Urothelium cell line (cell line): ENCODE measurements around the gene SHISA9.
"Not testable (repeated sequence)": the region's sequence is repeated elsewhere in the genome, so short reads cannot be mapped to it uniquely, and the experiment has no call there.

ENCODE experiments used
- DNase-seq: peaks from one replicate; pipeline ENCODE4 v3.0.0; 2011; ENCODE audit warnings: low spot score, mixed read lengths
- FAIRE-seq: peaks from 2 replicates; lab custom pipeline; 2011; peaks lifted over from hg19 to GRCh38; lab: Jason Lieb, UNC

Gene SHISA9

GRCh38 chr16:12901597-12902461, at the start of gene SHISA9:
TSS of gene SHISA9 (plus strand) at chr16:12901598.
- DNase-seq: no peak
- FAIRE-seq: peak; percentile 5

- FAIRE-seq (no peak), DNase-seq (no peak)
These were observed 47.4 kb upstream of the SHISA9 start for GRCh38 chr16:12853972-12854371.

- DNase-seq: not testable (repeated sequence)
These were observed 44.0 kb upstream of the SHISA9 start for GRCh38 chr16:12857435-12857834.

GRCh38 chr16:12862327-12862726, 39.1 kb upstream of the SHISA9 start:
- no peak for DNase-seq
- no peak for FAIRE-seq

More at GRCh38 chr16:12857435-12857834, 44.0 kb upstream of the SHISA9 start:
- FAIRE-seq: peak; percentile 68

GRCh38 chr16:12862941-12863340, 38.5 kb upstream of the SHISA9 start:
- no peak for DNase-seq
- FAIRE-seq: no peak

GRCh38 chr16:12866981-12867551, 34.3 kb upstream of the SHISA9 start:
- FAIRE-seq (no peak), DNase-seq (no peak)

- DNase-seq (no peak), FAIRE-seq (no peak)
These were observed 33.2 kb upstream of the SHISA9 start for GRCh38 chr16:12868169-12868568.

- FAIRE-seq (no peak), DNase-seq (no peak)
These were observed 32.6 kb upstream of the SHISA9 start for GRCh38 chr16:12868788-12869187.

- DNase-seq (no peak), FAIRE-seq (no peak)
These were observed 31.5 kb upstream of the SHISA9 start for GRCh38 chr16:12869698-12870427.

GRCh38 chr16:12871784-12872183, 29.6 kb upstream of the SHISA9 start:
- FAIRE-seq: no peak
- DNase-seq: no peak

- FAIRE-seq (no peak), DNase-seq (peak; percentile 21)
These were observed 27.2 kb upstream of the SHISA9 start for GRCh38 chr16:12874186-12874585.

- DNase-seq: no peak
- FAIRE-seq: no peak
These were observed 24.6 kb upstream of the SHISA9 start for GRCh38 chr16:12876778-12877177.

GRCh38 chr16:12878973-12879372, 22.4 kb upstream of the SHISA9 start:
- FAIRE-seq (no peak), DNase-seq (no peak)

- DNase-seq (no peak), FAIRE-seq (no peak)
These were observed 21.6 kb upstream of the SHISA9 start for GRCh38 chr16:12879812-12880211.

- DNase-seq: no peak
- FAIRE-seq: no peak
These were observed 20.2 kb upstream of the SHISA9 start for GRCh38 chr16:12881182-12881581.

- FAIRE-seq: no peak
- no peak for DNase-seq
These were observed 19.7 kb upstream of the SHISA9 start for GRCh38 chr16:12881740-12882139.

- FAIRE-seq (no peak), DNase-seq (no peak)
These were observed 15.7 kb upstream of the SHISA9 start for GRCh38 chr16:12885742-12886141.

- no peak for DNase-seq
- FAIRE-seq: no peak
These were observed 9.6 kb upstream of the SHISA9 start for GRCh38 chr16:12891836-12892235.

- DNase-seq (no peak), FAIRE-seq (no peak)
These were observed 8.2 kb upstream of the SHISA9 start for GRCh38 chr16:12893050-12893750.

GRCh38 chr16:12896562-12896961, 4.8 kb upstream of the SHISA9 start:
- peak; percentile 37 for FAIRE-seq

GRCh38 chr16:12898551-12898950, 2.8 kb upstream of the SHISA9 start:
- no peak for FAIRE-seq
- DNase-seq: no peak

More at GRCh38 chr16:12896562-12896961, 4.8 kb upstream of the SHISA9 start:
- DNase-seq: peak; percentile 36
